Testis (tissue), 2 donors: ENCODE data around the gene ANAPC16.

Experiments used
- CTCF ChIP-seq, 3 experiments: fragments of 450-650 bp in 2 of 3; fragments of 200-600 bp in 1 of 3; sonication (generic) in 1 of 3; IDR thresholded peaks; one replicate each; pipeline ENCODE4 v1.5.1; 2016 to 2019; ENCODE audit warnings: antibody characterized with exemption in 3 of 3, mild to moderate bottlenecking in 2 of 3, moderate library complexity in 1 of 3
- POLR2A ChIP-seq: fragments of 450-650 bp; IDR thresholded peaks from one replicate; pipeline ENCODE4 v1.6.1; 2017; ENCODE audit warnings: antibody characterized with exemption, mild to moderate bottlenecking, moderate library complexity

DNA sequence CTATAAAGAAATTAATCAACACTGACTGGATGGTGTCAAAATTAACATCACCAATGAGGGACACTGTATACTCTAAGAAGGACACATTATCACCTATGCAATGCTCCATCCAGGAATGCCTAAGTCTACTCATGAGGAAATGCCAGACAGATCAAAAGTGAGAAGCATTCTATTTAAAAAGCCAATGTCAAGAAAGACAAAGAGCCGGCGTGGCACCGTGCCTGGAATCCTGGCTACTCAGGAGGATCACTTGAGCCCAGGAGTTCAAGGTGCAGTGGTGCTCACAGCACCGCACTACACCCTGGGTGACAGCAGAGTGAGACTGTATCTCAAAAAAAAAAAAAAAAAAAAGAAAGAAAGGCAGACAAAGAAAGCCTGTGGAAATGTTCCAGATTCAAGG lies 45.5 kb upstream of the ANAPC16 start:
- TF ChIP-seq CTCF (IDR thresholded peaks at IDR 0.05) (no peak), POLR2A (no peak)
